K562 (cell line): ENCODE results near the gene SPATA21. TPM values are rescaled to one million over a fixed set of nuclear protein-coding genes. Genes with fewer than 3 reads are reported as not detected.

Experiments used
- ARID3B ChIP-seq: fragments of 250-450 bp; sonication (Bioruptor Pico); IDR thresholded peaks from 2 replicates; pipeline ENCODE4 v1.4.0; 2020; ENCODE audit warnings: borderline replicate concordance
- CBFA2T2 ChIP-seq: fragments of 450-650 bp; conservative IDR thresholded peaks from 2 replicates; pipeline ENCODE4 v1.6.1; 2017; ENCODE audit warnings: mild to moderate bottlenecking
- CREB3L1 ChIP-seq: fragments of 450-650 bp; IDR thresholded peaks from 2 replicates; pipeline ENCODE4 v1.6.1; 2014; ENCODE audit warnings: low read depth, mild to moderate bottlenecking, moderate library complexity, borderline replicate concordance
- ETS1 ChIP-seq: conservative IDR thresholded peaks from 2 replicates; pipeline ENCODE4 v1.6.1; 2011; ENCODE audit warnings: low read depth, mild to moderate bottlenecking, low read length; ENCODE audit not compliant: control insufficient read depth
- HMGN3 ChIP-seq: IDR thresholded peaks from 2 replicates; pipeline ENCODE4 v1.6.1; 2011; ENCODE audit warnings: borderline replicate concordance, low read depth, mild to moderate bottlenecking, mixed read lengths, low read length; ENCODE audit not compliant: insufficient read length; ENCODE audit errors: extremely low read depth
- HMGXB4 ChIP-seq: sonication (generic); formaldehyde crosslinking; IDR thresholded peaks from 2 replicates; pipeline ENCODE4 v1.8.1; 2023; ENCODE audit warnings: mild to moderate bottlenecking, missing genetic modification reagents
- MAFK ChIP-seq: IDR thresholded peaks from 2 replicates; pipeline ENCODE4 v1.6.1; 2011; ENCODE audit warnings: low read length, improper control_type of control experiment
- NCOA6 ChIP-seq: fragments of 450-650 bp; IDR thresholded peaks from 2 replicates; pipeline ENCODE4 v1.6.1; 2017; ENCODE audit warnings: mild to moderate bottlenecking
- NELFE ChIP-seq: IDR thresholded peaks from 2 replicates; pipeline ENCODE4 v1.6.1; 2011; ENCODE audit warnings: mild to moderate bottlenecking; ENCODE audit not compliant: insufficient read depth, insufficient read length
- NEUROD1 ChIP-seq: fragments of 150-350 bp; IDR thresholded peaks from 2 replicates; pipeline ENCODE4 v1.6.1; 2014; ENCODE audit warnings: borderline replicate concordance, low read length, low read depth; ENCODE audit not compliant: partially characterized antibody
- POLR2H ChIP-seq: IDR thresholded peaks from 2 replicates; pipeline ENCODE4 v1.6.1; 2016; ENCODE audit warnings: missing genetic modification characterization, low read depth, mild to moderate bottlenecking, control low read depth, missing compliant biosample characterization, moderate library complexity
- SREBF1 ChIP-seq: fragments of 150-350 bp; IDR thresholded peaks from 2 replicates; pipeline ENCODE4 v1.6.1; 2014; ENCODE audit warnings: antibody characterized with exemption, low read depth, low read length, borderline replicate concordance
- SUPT5H ChIP-seq: fragments of 450-650 bp; IDR thresholded peaks from 2 replicates; pipeline ENCODE4 v1.6.1; 2016
- TEAD4 ChIP-seq, 2 experiments: sonication (generic) in 1 of 2; formaldehyde crosslinking in 1 of 2; IDR thresholded peaks; 2 replicates each; pipeline versions ENCODE4 v1.6.1 to v1.8.0; 2012 to 2022; ENCODE audit warnings: borderline replicate concordance in 1 of 2, inconsistent platforms in 1 of 2, low read length in 1 of 2, mild to moderate bottlenecking in 1 of 2, missing genetic modification reagents in 1 of 2
- ZBTB11 ChIP-seq, 3 experiments: fragments of 200-800 bp in 1 of 3; fragments of 250-450 bp in 1 of 3; fragments of 450-650 bp in 1 of 3; sonication (Bioruptor Pico) in 1 of 3; sonication (Bioruptor generic) in 1 of 3; formaldehyde crosslinking in 1 of 3; IDR thresholded peaks; 2 replicates each; pipeline versions ENCODE4 v1.6.1 to v1.8.0; 2016 to 2022; ENCODE audit warnings: mild to moderate bottlenecking in 2 of 3, missing genetic modification characterization in 2 of 3, missing compliant biosample characterization in 1 of 3, moderate library complexity in 1 of 3
- ZNF133 ChIP-seq: fragments of 250-450 bp; sonication (Bioruptor Pico); IDR thresholded peaks from 2 replicates; pipeline ENCODE4 v1.4.0; 2020; ENCODE audit warnings: mild to moderate bottlenecking
- ZNF551 ChIP-seq: fragments of 250-450 bp; sonication (Bioruptor Pico); IDR thresholded peaks from 2 replicates; pipeline ENCODE4 v1.5.0; 2021; ENCODE audit warnings: mild to moderate bottlenecking, moderate library complexity
- polyA plus RNA-seq, 8 experiments: library from polyadenylated mRNA; depleted of rRNA in 4 of 8; stranded (reverse) in 5 of 8; unstranded in 3 of 8; fragments of >200 nt; fragmentation: Nextera tagmentation in 2 of 8; fragmentation: Illumina TruSeq in 1 of 8; extraction: Ambion mirVana in 2 of 8; extraction: Trizol in 1 of 8; gene quantifications; 2 replicates each; pipeline versions ENCODE4 v1.2.1 to v1.2.3, GENCODE V29; 2011 to 2014; ENCODE audit warnings: inconsistent platforms in 1 of 8, missing spikeins in 1 of 8
- total RNA-seq, 7 experiments: library from RNA; depleted of rRNA in 6 of 7; stranded (reverse); fragments of >200 nt in 6 of 7; fragmentation: Illumina TruSeq in 2 of 7; extraction: Trizol in 2 of 7; gene quantifications; 2 replicates each; pipeline versions ENCODE4 v1.2.1 to v1.2.3, GENCODE V29; 2011 to 2021; ENCODE audit warnings: low replicate concordance in 1 of 7

SPATA21 gene
- total and polyA plus RNA-seq, 9 of the 15 experiments (the other 6 are each of a cell fraction or from before 2014, with no cell fraction given): 0.10 to 0.36 (median 0.13) TPM; not detected in 3

- no peak; the same call in none of the 2 replicates for TF ChIP-seq POLR2H (tag)
- peak; percentile 28 for TF ChIP-seq NEUROD1
- no peak for TF ChIP-seq SREBF1
- TF ChIP-seq ARID3B (CRISPR knock-in tag): no peak
- no peak for TF ChIP-seq ZNF133
- TF ChIP-seq CBFA2T2: no peak
- TF ChIP-seq ZBTB11 (CRISPR knock-in tag; IDR thresholded peaks at IDR 0.05): peak in 1 of 3 experiments; percentile 92; a peak in 2 of 6 replicates
- no peak for TF ChIP-seq HMGXB4
- no peak for TF ChIP-seq NELFE
- TF ChIP-seq SUPT5H: no peak
- no peak for TF ChIP-seq MAFK
- no peak; the same call in 1 of the 2 replicates for TF ChIP-seq ETS1
- TF ChIP-seq CREB3L1: peak; percentile 42; the same call in 1 of the 2 replicates
- TF ChIP-seq TEAD4 (IDR thresholded peaks at IDR 0.05; ENCODE audit: low read length): peak; percentile 51
- no peak for TF ChIP-seq TEAD4 (CRISPR knock-in tag; IDR thresholded peaks at IDR 0.05; ENCODE audit: borderline replicate concordance)
- no peak for TF ChIP-seq HMGN3
- no peak for TF ChIP-seq NCOA6
- TF ChIP-seq ZNF551 (CRISPR knock-in tag): no peak
Observed at GRCh38 chr1:16366722-16367257, 70.4 kb downstream of the SPATA21 start, which contains the start of gene SZRD1 (continued).
